Measurements from ENCODE around the gene THRSP. TPM values are rescaled to one million over a fixed set of nuclear protein-coding genes. Genes with fewer than 3 reads are reported as not detected.

THRSP gene
- total and polyA plus RNA-seq, 2 of the 4 experiments (the other 2 are of a cell fraction): not detected

DNA sequence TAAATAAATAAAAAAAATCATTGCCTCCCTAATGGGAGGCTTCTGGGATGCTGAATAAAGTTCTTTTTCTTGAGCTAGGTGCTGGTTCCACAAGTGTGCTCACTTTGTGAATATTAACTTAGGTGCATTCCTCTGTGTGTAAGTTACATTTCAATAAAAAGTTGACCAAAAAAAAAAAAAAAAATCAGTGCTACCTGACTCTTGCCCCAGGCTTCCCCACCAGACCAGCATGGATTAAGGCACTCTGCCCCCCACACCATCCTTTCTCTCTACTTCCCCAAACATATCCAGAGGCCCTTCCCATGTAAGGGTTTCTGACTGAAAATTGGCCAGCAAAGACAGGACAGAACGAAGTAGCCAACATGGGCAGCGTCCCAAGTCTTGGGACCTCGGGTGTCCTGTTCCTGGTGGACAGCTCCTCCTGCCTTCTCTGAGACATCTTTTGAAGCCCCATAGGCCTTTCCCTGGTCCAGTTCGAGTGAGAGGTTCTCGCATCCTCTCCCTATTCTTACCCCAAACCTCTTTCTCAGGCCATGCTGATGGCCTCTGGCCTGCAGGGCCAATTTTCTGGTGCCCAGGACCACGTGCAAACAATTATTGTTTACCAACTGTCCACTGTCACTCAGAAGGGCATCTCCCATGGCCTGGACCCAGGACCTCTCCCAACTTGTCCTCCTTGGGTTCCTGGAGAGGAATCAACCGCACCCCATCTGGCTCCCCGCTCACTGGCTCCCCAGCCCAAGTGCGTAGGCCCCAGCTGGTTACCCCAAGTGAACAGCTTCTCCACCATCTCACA, 25.6 kb upstream of the THRSP start:
- Histone ChIP-seq H2BK20ac (ENCODE audit: low read depth, low read length) (0 out of 2 replicates have a peak overlapping the region, but pooled peaks have one; percentile 12), H3K14ac (replicated peaks; ENCODE audit: low read depth, low read length) (no peak overlapping the region), H3K4ac (ENCODE audit: low read depth, low read length) (no peak overlapping the region; the same call in 1 of the 2 replicates), H2AK5ac (ENCODE audit: low read depth, low read length) (peak overlapping the region; percentile 62; the same call in 1 of the 2 replicates), H3K27me3 (ENCODE audit: control insufficient read depth, insufficient read depth, low read length) (no peaks in the 10 kb centered on the region), H3K18ac (ENCODE audit: low read depth, low read length) (no peak overlapping the region), H4K8ac (ENCODE audit: low read depth in 2 of 2, low read length in 2 of 2) (no peak overlapping the region), H3K23ac (ENCODE audit: low read depth, low read length) (0 out of 2 replicates have a peak overlapping the region, but pooled peaks have one; percentile 2), H4K91ac (ENCODE audit: insufficient read depth, low read depth, low read length) (peak overlapping the region; percentile 41; the same call in 1 of the 2 replicates), H2AFZ (replicated peaks; ENCODE audit: low read length, poor library complexity) (no peak overlapping the region), H4K20me1 (ENCODE audit: insufficient read depth, low read length) (no peaks in the 10 kb centered on the region), H2BK15ac (ENCODE audit: low read depth, low read length) (0 out of 3 replicates have a peak overlapping the region, but pooled peaks have one; percentile 56), H3K4me3 (ENCODE audit: insufficient read depth, low read depth, low read length) (no peak overlapping the region), H4K5ac (ENCODE audit: low read depth, low read length) (no peak overlapping the region), H3K56ac (ENCODE audit: extremely low read depth, insufficient read depth, low read length) (no peak overlapping the region), H3K4me1 (ENCODE audit: control insufficient read depth, insufficient read depth, low read length) (peaks cover 5% of the 10 kb centered on the region), H3K79me1 (ENCODE audit: low read depth in 1 of 2, low read length in 2 of 2) (peaks cover 0 to 10% of the 10 kb centered on the region in 2 experiments; a peak in 2 of 4 replicates), H3K36me3 (ENCODE audit: control insufficient read depth, insufficient read depth, low read length) (no peaks in the 10 kb centered on the region), H3K9me3 (ENCODE audit: control insufficient read depth, insufficient read depth, low read length) (no peaks in the 10 kb centered on the region), H3K4me2 (ENCODE audit: low read depth, low read length) (no peak overlapping the region), H3K27ac (ENCODE audit: insufficient read depth, low read length) (no peak overlapping the region), H2BK5ac (ENCODE audit: low read depth, low read length, poor library complexity, severe bottlenecking) (peak overlapping the region; percentile 18), H2AK9ac (replicated peaks; ENCODE audit: low read depth, low read length, poor library complexity) (peak overlapping the region; percentile 92), H2BK120ac (ENCODE audit: low read depth, low read length) (peak overlapping the region; percentile 16; the same call in 1 of the 2 replicates), H3K9me1 (ENCODE audit: insufficient read depth, low read length) (peaks cover 14% of the 10 kb centered on the region; the same call in 1 of the 2 replicates), H3K9ac (ENCODE audit: low read depth, low read length) (no peak overlapping the region)
- BruUV-seq (replicated peaks): no TSS peak
- DNase-seq: no peak
- POLR2A ChIA-PET (ENCODE audit: unreplicated experiment): no interaction called here
- intact Hi-C loops (cut with micrococcal nuclease) (no loop called here), dilution Hi-C loops (cut with HindIII; ENCODE audit: low sequenced_read_pairs, unreplicated experiment) (no loop called here), in situ Hi-C loops (cut with MboI; ENCODE audit: low sequenced_read_pairs) (no loop called here)
- no peak for TF ChIP-seq MXI1 (IDR thresholded peaks at IDR 0.05; ENCODE audit: borderline replicate concordance, low read depth, low read length)
- TF ChIP-seq, protein P1, sequence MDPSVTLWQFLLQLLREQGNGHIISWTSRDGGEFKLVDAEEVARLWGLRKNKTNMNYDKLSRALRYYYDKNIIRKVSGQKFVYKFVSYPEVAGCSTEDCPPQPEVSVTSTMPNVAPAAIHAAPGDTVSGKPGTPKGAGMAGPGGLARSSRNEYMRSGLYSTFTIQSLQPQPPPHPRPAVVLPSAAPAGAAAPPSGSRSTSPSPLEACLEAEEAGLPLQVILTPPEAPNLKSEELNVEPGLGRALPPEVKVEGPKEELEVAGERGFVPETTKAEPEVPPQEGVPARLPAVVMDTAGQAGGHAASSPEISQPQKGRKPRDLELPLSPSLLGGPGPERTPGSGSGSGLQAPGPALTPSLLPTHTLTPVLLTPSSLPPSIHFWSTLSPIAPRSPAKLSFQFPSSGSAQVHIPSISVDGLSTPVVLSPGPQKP (IDR thresholded peaks at IDR 0.05; ENCODE audit: borderline replicate concordance, low read depth, low read length): no peak
- WGBS, 2 experiments (ENCODE audit: extremely low coverage in 2 of 2, insufficient read length in 1 of 2): 78% methylated on average over 3 of the region's 9 CpGs; no CpG with 5 or more reads in 1 of the 2 experiments
- no peak for ATAC-seq (ENCODE audit: low read depth)
- CTCF ChIA-PET: no interaction called here

Data from IMR-90 (cell line).